AG04450 (cell line): Measurements from ENCODE around the gene FASN. TPM values are rescaled to one million over a fixed set of nuclear protein-coding genes. Genes with fewer than 3 reads are reported as not detected.

Experiments used
- CTCF ChIA-PET: fragments of 300-600, 350-600 bp; formaldehyde crosslinking; extraction: SDS; loops from one replicate; lab custom pipeline; 2022; ENCODE audit warnings: antibody characterized with exemption, inconsistent platforms; lab: Charles Lee
- POLR2A ChIA-PET: fragments of 350-600 bp; formaldehyde crosslinking; extraction: SDS; loops from one replicate; lab custom pipeline; 2021; ENCODE audit warnings: antibody characterized with exemption, inconsistent platforms; lab: Yijun Ruan, JAX
- DNase-seq: peaks from one replicate; pipeline ENCODE4 v3.0.0-alpha.2; 2011; ENCODE audit warnings: low read depth, low spot score
- H3K27ac ChIP-seq: one replicate; pipeline ENCODE4 v1.5.1; 2012; ENCODE audit warnings: low read depth, low read length, control low read depth
- H3K27me3 ChIP-seq: one replicate; pipeline ENCODE4 v1.6.0; 2012; ENCODE audit warnings: low read length; ENCODE audit not compliant: control insufficient read depth, insufficient read depth
- H3K4me3 ChIP-seq: 2 replicates; pipeline ENCODE4 v1.5.1; 2011; ENCODE audit warnings: mild to moderate bottlenecking, low read depth, low read length, control low read depth
- H3K9me3 ChIP-seq: 2 replicates; pipeline ENCODE4 v1.5.1; 2012; ENCODE audit warnings: low read length; ENCODE audit not compliant: control insufficient read depth, insufficient read depth
- polyA plus RNA-seq: library from polyadenylated mRNA; depleted of rRNA; stranded (reverse); fragments of >200 nt; gene quantifications from 2 replicates; pipeline ENCODE4 v1.2.3, GENCODE V29; 2011
- TF ChIP-seq, protein P1 (sequence below): IDR thresholded peaks from 2 replicates; pipeline ENCODE4 v1.5.1; 2011; ENCODE audit warnings: low read depth, low read length, control low read depth, inconsistent platforms

The FASN gene
- polyA plus RNA-seq, 1 experiment, result 6.2 TPM

DNA sequence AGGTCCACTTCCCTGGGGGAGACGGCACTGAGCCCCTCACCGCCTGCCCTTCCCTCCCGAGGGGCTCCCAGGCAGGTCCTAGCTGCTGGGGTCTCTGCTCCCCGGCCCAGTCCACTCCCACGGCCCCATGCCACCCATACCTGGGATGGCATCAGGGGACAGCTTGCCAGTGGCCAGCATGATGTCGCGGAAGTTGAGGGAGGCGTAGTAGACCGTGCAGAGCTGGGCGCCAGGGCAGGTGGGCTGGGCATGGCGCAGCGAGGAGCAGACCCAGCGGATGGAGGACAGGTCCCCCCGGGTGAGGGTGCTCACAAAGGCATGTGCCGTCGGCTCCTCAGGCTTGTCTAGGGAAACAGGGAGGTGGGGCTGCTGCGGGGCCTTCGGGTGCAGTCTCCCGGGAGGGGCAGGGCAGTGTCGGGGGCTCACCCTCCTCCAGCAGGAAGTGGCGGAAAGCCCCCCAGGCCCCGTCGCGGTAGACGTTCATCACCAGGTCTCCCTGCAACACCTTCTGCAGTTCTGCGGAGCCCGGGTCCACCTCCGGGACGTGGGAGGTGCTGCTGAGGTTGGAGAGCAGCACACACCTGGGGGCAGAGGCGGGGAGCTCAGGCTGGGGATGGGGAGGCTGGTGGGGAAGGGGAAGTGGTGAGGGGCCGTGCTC, 13.5 kb downstream of the FASN start:
- no peak overlapping the region for H3K4me3 ChIP-seq
- DNase-seq, result no peak
- no peak overlapping the region for H3K27ac ChIP-seq
- no peaks in the 10 kb centered on the region for H3K27me3 ChIP-seq
- ChIA-PET CTCF (no interaction called here), POLR2A (no interaction called here)
- no peaks in the 10 kb centered on the region; the same call in 1 of the 2 replicates for H3K9me3 ChIP-seq
- TF ChIP-seq, protein P1, sequence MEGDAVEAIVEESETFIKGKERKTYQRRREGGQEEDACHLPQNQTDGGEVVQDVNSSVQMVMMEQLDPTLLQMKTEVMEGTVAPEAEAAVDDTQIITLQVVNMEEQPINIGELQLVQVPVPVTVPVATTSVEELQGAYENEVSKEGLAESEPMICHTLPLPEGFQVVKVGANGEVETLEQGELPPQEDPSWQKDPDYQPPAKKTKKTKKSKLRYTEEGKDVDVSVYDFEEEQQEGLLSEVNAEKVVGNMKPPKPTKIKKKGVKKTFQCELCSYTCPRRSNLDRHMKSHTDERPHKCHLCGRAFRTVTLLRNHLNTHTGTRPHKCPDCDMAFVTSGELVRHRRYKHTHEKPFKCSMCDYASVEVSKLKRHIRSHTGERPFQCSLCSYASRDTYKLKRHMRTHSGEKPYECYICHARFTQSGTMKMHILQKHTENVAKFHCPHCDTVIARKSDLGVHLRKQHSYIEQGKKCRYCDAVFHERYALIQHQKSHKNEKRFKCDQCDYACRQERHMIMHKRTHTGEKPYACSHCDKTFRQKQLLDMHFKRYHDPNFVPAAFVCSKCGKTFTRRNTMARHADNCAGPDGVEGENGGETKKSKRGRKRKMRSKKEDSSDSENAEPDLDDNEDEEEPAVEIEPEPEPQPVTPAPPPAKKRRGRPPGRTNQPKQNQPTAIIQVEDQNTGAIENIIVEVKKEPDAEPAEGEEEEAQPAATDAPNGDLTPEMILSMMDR, result no peak

DNA sequence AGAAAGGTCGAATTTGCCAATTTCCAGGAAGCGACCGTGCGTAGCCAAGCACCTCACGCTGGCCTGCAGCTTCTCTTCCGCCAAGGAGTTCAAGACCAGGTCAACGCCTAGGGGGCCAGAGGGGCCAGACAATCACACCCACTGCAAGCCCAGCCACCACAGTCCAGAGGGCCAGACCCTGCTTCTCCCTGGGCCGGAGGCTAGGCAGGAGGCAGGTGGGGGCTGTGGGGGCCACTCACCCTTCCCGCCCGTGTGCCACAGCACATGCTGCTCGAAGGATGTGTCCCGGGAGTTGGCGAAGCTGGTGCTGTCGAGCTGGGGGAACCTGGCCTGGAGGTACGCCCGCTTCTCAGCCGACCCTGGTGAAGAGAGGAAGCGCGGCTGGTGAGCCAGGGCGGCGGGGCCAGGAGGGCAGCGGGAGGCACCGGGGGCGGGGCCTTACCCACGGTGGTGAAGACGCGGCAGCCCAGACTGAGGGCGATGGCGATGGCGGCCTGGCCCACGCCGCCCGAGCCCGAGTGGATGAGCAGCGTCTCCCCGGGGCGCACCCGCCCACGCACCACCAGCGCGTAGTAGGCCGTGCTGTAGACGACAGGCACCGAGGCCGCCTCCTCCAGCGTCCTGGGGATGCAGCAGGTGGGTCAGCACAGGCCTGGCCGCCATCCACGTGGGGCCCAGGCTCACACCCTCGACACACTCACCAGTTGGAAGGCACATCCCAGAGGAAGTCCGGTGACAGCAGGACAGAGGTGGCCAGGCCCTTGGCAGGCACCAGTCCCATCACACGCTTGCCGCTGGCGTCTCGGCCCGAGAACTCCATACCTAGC, 14.3 kb downstream of the FASN start:
- TF ChIP-seq, protein P1, result no peak
- ChIA-PET CTCF (interaction anchor here (0.6 kb wide), 1 partner anchor 11 kb away, joined by 3 read pairs; no protein-coding TSS in a partner anchor), POLR2A (no interaction called here)
- H3K9me3 ChIP-seq, result no peaks in the 10 kb centered on the region; the same call in 1 of the 2 replicates
- no peak overlapping the region for H3K4me3 ChIP-seq
- no peak for DNase-seq
- H3K27ac ChIP-seq, result no peak overlapping the region
- H3K27me3 ChIP-seq, result no peaks in the 10 kb centered on the region

GRCh38 chr17:82083009-82083408, 15.0 kb downstream of the FASN start:
- TF ChIP-seq, protein P1, result no peak
- Histone ChIP-seq H3K9me3 (no peaks in the 10 kb centered on the region; the same call in 1 of the 2 replicates), H3K27me3 (no peaks in the 10 kb centered on the region), H3K27ac (no peak overlapping the region), H3K4me3 (no peak overlapping the region)
- ChIA-PET POLR2A (interaction anchor here (1.0 kb wide), 1 partner anchor 18 kb away, joined by 3 read pairs; the partner anchor contains the start of gene DUS1L), CTCF (interaction anchor here (0.6 kb wide), 1 partner anchor 10 kb away, joined by 3 read pairs; no protein-coding TSS in a partner anchor)
- DNase-seq, result no peak

DNA sequence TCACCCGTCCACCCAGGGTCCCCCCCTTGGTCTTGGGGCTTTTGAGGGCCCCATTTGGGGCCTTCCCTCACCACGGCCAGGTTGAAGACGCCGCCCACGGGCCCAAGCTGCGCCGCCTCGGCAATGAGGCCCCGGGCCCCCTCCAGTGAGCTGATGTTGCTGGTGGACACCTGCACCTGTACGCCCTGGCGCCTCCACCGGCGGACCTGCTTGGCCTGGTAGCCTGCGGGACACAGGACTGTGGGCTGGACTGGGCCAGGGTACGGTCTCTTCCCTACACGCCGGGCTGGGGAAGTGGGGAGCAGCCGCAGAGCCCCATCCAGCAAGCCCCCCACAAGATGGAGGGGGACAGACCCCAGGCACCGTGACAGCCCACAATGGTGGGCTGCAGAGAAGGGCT, 15.6 kb downstream of the FASN start:
- H3K27me3 ChIP-seq, result no peaks in the 10 kb centered on the region
- no peaks in the 10 kb centered on the region; the same call in 1 of the 2 replicates for H3K9me3 ChIP-seq
- CTCF ChIA-PET, result no interaction called here
- no peak overlapping the region for H3K4me3 ChIP-seq
- DNase-seq, result no peak
- TF ChIP-seq, protein P1, result no peak
- POLR2A ChIA-PET, result interaction anchor here (1.0 kb wide), 1 partner anchor 17 kb away, joined by 3 read pairs; the partner anchor contains the start of gene DUS1L
- H3K27ac ChIP-seq, result no peak overlapping the region
